Esophagus muscularis mucosa (tissue), 4 donors: ENCODE results near the gene PLAGL2.
"Not testable (repeated sequence)": the region's sequence is repeated elsewhere in the genome, so short reads cannot be mapped to it uniquely, and the experiment has no call there.

Experiments used
- CTCF ChIP-seq, 3 experiments: fragments of 200-600 bp in 2 of 3; fragments of 450-650 bp in 1 of 3; sonication (generic) in 2 of 3; IDR thresholded peaks; one replicate each; pipeline ENCODE4 v1.5.1; 2017 to 2019; ENCODE audit warnings: antibody characterized with exemption in 3 of 3, mild to moderate bottlenecking in 2 of 3, moderate library complexity in 1 of 3
- EP300 ChIP-seq: sonication (generic); formaldehyde crosslinking; IDR thresholded peaks from one replicate; pipeline ENCODE4 v1.6.1; 2017; ENCODE audit warnings: antibody characterized with exemption
- POLR2AphosphoS5 ChIP-seq, 2 donors: sonication (generic); formaldehyde crosslinking; IDR thresholded peaks; one replicate each; pipeline ENCODE4 v1.6.1; 2017; ENCODE audit warnings: antibody characterized with exemption in 2 of 2

GRCh38 chr20:32246208-32246607 is 38.7 kb upstream of the PLAGL2 start:
- TF ChIP-seq CTCF (IDR thresholded peaks at IDR 0.05); EP300; POLR2AphosphoS5 (IDR thresholded peaks at IDR 0.05): not testable (repeated sequence)
